ENCODE measurements around the gene AOPEP.

DNA sequence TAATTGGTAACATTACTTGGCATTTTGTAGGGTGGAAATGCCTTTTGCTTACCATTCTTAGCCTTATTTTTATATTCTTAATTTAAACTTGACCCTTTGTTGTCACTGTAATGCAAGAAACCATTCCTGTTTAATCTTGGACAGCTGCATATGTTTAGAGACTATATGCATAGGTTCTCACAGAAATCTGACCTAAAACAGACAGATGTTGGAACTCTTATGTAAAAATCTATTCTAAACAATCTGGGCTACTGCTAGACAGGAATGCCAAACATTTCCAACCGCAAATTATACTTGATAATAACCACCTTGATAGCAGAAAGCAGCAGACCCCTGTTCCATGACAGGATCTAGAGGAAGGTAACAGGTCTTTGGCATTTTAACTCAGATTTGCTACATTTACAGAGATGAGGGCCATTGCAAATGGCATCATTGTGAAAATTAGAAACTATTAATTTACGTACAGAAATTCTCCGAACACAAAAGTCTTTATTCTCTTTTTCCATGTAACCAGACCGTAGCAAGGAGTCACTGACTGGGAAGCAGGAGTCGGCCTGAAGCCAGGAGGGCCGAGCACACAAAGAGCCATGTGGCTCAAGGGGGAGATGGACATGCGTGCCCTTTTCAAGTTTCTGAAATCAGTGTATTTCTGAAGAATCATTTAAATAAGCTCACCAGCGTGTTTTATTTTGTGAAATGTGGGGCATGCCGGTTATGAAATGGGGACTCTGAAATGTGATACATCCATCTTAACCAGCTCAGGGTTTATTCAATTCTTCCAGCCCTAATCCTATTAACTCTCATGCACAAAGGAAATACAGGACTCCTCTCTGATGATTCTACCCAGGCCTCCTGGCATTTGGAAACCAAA, 139.3 kb downstream of the AOPEP start:
- TF ChIP-seq, protein P1, sequence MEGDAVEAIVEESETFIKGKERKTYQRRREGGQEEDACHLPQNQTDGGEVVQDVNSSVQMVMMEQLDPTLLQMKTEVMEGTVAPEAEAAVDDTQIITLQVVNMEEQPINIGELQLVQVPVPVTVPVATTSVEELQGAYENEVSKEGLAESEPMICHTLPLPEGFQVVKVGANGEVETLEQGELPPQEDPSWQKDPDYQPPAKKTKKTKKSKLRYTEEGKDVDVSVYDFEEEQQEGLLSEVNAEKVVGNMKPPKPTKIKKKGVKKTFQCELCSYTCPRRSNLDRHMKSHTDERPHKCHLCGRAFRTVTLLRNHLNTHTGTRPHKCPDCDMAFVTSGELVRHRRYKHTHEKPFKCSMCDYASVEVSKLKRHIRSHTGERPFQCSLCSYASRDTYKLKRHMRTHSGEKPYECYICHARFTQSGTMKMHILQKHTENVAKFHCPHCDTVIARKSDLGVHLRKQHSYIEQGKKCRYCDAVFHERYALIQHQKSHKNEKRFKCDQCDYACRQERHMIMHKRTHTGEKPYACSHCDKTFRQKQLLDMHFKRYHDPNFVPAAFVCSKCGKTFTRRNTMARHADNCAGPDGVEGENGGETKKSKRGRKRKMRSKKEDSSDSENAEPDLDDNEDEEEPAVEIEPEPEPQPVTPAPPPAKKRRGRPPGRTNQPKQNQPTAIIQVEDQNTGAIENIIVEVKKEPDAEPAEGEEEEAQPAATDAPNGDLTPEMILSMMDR (IDR thresholded peaks at IDR 0.05) = no peak
- no peak for TF ChIP-seq EZH2 (IDR thresholded peaks at IDR 0.05)
